Left forelimb (tissue), 1 donor: ENCODE results near the gene GALM.
"Not testable (repeated sequence)": the region's sequence is repeated elsewhere in the genome, so short reads cannot be mapped to it uniquely, and the experiment has no call there.

ENCODE experiments used
- DNase-seq: peaks from one replicate; pipeline ENCODE4 v3.0.0-alpha.2; 2018; ENCODE audit warnings: low spot score

Gene GALM

DNA sequence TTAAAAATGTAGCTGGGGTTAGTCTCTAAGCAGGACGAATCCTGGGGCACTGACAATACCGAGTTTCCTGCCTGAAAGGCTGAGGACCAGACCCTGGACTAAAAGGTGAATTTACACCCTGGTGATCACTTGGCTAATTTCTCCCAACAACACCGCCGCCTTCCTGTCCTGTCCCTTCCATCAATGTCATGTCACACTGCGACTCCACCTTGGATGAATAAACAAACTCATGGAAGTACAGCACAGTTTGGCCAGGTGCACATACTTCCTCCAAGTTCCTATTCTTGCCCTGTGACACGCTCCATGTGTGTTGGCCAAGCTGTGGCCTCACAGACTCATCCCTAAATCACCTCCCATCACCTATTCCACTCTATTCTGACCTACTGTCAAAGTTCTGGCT lies 15.9 kb upstream of the GALM start:
- no peak for DNase-seq

DNA sequence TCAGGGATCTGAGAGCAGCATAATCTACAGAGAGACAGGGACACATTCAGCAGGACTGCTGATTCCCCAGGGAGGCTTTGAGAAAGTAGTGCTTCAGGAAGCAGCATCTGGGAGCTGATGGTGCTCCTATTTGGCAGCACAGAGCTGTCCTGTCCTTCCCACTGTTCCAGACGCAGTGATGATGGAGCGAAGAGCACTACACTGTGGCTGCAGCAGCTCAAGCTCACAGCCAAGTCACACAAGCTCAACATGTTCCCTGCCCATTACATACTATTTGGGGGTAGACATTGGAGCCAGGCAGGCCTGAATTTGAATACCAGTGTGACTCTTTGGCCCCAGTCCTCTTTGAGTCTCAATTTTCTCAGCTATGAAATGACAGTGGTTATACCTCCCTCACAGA lies 15.2 kb upstream of the GALM start:
- no peak for DNase-seq

DNA sequence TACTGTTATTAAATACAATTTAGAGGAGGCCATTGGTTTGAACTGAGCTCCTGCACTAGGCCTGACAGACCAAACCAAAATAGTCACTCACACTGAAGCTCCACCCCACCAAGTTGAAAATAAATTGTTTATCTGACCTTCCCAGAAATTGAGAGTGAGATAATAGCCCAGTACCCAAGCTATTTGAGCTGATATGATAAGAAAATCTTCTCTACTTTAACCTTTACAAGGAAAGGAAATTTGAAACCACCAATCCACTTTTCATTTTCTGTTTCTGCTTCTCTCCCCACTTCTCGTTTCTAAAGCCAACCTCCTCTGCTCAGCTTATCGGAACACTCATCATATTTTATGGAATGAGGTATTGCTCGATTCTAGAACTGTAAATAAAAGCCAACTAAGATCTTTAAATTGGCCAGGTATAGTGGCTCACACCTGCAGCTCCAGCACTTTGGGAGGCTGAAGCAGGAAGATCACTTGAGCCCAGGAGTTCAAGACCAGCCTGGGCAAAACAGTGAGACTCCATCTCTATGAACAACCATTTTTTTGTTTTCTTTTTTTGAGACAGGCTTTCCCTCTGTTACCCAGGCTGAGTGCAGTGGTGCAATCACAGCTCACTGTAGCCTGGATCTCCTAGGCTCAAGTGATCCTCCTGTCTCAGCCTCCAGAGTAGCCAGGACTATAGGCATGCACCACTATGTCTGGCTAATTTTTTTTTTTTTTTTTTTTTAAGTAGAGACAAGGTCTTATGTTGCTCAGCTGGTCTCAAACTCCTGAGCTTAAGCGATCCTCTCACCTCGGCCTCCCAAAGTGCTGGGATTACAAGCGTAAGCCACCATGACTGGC lies 13.3 kb upstream of the GALM start:
- DNase-seq: no peak

DNA sequence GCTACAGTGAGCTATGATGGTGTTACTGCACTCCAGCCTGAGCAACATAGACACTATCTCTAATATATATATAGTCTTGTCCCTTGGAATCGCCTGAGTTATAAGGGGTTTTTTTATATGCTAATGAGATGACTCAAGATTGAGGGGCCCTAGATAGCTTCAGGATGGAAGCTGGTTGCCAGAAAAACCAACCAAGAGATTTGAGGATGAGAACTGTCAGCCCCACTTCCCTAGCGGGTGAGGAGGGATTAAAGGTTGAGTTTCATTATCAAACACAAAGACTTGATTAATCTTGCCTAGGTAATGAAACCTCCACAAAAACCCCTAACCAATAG lies 12.6 kb upstream of the GALM start:
- no peak for DNase-seq

DNA sequence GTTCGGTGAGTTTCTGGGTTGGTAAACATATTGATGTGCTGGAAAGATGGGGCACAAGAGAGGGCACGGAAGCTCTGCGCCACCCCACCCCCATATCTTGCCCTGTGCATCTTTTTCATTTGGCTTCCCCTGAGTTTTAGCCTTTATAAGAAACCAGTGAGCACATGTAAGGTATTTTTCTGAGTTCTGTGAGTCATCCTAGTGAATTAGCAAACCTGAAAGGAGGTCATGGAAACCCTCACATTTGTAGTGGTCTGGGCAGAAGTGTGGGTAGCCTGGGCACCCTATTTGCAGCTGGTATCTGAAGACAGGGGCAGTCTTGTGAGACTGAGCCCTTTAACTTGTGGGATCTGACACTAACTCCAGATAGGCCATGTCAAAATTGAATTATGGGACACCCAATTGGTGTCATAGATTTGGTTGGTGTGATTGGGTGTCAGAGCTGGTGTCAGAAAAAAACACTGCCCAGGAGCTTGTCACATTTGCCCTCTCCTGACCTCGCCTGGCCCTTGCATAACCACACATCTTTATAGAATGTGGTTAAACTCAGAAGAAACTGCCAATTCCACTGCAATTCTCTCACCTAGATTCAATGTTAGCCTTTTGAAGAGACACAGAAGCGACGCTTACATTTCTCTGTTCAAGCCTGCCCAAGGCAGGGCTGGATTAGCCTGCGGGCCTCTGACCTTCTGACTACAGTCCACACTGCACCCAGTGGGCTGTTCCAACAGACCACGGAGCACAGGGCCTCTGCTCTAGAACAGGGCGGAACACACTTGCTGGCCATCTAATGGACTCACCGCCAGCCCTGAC lies 12.0 kb upstream of the GALM start:
- DNase-seq: no peak

DNA sequence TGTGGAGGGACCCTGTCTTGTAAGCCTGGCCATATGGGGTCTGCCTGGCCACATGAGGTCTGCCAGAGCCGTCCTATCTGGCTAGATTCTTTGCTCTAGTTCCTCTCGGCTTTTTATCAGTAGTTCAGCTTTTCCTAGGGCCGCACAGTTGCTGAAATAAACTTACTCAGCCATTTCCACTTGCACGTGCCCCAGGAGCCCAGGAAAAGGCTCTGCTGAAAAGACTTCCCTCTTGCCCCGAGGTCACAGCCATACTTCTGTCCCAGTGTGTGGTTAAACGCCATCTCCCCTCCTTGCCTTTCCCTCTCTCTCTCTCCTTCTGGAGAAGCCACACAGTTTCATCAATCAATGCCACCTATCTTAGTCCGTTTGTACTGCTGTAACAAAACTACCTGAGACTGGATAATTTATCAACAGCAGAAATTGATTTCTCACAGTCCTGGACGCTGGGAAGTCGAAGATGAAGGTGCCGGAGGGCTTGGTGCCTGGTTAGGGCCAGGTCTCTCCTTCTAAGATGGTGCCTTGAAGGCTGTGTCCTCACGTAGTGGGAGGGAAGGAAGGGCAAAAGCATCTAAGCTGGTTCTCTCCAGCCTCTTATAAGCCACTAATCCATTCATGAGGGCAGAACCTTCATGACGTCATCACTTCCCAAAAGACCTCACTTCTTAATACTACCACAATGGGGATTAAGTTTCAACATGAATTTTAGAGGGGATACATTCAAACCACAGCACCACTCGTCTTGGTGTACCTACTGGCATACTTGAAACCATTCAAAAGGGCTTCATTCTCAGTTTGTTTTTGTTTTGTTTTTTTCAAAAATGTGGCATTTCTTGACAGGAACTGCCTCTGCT lies 11.2 kb upstream of the GALM start:
- DNase-seq: no peak

DNA sequence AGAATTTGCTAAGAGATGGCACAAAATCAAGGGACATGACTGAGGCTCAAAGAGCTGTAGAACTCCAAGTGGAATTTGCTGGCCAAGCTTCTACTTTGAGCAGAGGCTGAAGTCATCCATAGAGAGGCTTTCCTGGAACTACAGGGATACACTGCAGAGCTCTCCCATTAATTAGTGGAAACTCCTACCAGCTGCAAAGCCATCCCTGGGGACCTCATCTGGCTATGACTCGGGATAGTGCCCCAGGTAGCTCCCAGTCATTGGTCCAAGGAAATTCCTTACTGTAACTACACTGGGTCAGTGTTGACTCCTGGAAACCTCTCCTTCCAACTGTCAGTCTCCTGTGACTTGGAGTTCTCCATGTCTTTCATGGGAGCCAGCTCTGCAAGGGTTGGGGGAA lies 10.5 kb upstream of the GALM start:
- no peak for DNase-seq

DNA sequence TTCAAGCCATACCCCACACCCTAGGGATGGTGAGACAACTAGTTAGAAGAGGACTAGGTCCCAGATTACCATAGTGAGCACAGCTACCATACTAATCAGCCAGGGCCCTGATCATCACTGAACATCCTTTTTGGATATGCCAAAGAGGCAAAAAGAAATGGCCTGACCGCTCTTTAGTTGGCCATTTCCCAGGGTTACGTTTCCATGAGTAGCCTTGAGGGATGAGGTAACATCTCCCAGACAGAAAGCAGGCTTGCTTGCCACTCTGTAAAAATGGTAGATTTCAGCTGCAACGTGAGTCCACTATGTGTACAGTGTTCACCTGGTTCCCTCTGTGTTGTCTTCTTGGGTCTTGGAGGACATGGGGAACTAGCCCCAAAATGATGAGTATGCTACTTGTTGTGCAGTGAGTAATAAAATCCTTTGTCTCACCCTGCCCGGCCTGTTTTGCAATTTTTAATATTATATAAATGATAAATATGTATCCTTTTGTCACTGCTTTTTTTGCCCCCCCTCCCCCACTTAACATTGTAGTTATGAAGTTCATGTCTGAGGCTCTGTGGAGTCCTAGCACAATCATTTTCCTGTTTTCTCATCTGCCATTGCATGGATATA lies 8.9 kb upstream of the GALM start:
- no peak for DNase-seq

DNA sequence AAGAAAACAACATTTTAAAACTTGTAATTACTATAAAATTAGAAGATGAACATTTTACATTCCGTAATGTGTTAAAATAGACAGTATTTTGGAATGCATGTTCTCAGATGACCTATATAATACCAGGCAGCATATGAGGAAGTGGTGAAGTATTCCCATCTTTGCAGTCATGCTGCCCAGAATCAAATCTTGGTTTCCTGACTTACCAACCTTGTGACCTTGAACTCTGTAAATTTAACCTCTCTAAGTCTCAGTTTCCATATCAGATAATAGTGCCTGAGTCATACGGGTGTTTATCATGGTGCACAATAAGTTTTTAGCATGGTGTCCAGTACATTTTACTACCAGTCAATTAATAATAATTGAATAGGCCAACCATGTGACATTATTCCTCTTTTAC lies 7.3 kb upstream of the GALM start:
- DNase-seq: no peak

DNA sequence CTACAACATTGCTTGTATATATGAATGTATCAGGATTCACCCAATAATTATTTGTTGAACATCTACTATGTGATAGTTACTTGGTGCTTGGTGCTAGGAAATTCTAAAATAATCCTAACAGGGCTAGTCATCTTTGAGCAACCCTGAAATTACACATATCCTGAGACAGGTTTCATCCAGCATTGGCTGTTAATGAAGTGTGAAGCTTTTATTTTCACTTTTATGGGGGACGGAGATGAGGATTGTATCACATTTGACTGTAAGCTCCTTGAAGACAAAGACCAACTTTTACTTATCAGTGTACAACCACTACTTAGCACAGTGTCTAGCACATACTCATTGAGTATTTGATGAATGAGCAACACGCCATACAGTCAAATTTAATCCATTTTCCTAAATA lies 6.8 kb upstream of the GALM start:
- DNase-seq: no peak

DNA sequence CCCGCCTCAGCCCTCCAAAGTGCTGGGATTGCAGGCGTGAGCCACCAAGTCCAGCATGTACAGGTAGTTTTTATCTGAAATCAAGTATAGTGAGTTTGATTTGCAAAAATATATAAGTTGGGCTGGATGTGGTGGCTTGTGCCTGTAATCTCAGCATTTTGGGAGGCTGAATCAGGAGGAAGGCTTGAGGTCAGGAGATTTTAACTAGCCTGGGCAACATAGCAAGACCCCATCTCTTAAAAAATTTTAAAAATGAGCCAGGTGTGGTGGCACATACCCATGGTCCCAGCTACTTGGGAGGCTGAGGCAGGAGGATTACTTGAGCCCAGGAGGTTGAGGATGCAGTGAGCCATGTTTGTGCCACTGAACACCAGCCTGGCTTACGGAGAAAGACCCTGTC lies 5.6 kb upstream of the GALM start:
- no peak for DNase-seq

DNA sequence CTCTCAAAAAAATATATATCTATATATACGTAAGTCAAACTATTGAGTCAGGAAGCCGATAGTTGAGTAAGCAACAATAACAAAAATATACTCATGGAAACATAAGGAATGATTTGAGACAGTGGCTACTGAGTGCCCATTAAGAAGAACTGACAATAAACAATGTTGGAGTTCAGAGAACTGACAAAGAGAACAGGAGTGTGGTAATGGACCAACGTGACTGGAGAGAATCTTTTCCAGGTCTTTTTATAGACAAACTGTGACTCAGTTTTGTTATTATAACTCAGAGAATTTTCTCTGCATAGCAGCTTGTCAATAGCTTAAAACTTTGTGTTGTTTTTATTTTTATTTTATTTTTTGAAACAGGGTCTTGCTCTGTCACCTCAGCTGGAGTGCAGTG lies 4.6 kb upstream of the GALM start:
- no peak for DNase-seq

DNA sequence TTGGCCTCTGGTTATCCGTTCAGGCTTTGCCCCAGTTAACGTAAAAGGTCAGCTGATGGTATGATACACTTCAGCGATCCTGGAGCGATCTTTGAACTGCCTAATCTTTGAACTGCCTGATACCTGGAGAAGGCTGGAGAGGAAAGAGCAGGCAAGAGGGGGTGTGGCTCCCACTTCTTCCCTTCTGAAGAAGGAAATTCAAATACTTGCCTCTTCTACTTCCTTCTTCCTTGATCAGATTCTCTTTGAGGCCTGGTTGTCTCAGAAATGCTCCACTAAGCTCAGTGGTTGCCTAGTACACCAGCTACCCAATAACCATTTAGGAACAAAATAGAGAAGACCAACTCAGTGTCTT lies 619 bp downstream of the GALM start:
- no peak for DNase-seq

DNA sequence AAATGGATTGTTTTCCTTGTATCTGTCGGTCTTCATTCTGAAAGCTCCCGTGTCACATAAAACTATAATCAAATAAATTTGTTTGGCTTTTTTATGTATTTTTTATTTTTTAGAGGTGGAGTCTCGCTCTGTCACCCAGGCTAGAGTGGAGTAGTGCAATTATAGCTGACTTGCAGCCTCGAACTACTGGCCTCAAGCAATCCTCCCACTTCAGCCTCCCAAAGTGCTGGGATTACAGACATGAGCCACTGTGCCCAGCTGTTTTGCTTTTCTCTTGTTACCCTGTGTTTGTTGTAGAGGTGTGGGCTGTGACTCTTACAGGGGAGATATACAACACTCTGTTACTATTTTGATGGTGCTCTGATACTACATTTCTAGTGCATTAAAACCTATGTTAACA lies 2.2 kb downstream of the GALM start:
- no peak for DNase-seq

DNA sequence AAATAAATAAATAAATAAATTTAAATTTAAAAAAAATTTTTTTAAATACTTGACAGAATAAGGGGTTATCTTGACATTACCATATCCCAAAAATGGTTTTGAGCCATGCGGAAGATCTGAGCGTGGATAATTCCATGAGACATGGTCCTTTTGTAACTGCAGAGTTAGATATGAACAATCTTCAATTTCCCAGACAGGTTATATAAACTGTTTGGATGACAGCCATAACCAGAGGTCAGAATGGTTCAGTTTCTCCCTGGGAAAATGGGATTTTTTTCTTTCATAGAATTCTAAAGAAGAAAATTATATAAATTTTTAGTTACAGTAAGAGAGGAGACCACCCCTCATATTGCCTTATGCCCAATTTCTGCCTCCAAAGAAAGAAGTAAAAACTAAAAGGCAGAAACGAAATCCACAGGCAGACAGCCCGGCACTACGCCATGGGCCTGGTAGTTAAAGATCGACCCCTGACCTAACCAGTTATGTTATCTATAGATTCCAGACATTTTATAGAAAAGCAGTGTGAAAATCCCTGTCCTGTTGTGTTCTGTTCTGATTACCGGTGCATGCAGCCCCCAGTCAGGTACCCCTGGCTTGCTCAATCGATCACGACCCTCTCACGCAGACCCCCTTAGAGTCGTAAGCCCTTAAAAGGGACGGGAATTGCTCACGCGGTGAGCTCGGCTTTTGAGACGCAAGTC lies 3.0 kb downstream of the GALM start:
- DNase-seq: no peak

DNA sequence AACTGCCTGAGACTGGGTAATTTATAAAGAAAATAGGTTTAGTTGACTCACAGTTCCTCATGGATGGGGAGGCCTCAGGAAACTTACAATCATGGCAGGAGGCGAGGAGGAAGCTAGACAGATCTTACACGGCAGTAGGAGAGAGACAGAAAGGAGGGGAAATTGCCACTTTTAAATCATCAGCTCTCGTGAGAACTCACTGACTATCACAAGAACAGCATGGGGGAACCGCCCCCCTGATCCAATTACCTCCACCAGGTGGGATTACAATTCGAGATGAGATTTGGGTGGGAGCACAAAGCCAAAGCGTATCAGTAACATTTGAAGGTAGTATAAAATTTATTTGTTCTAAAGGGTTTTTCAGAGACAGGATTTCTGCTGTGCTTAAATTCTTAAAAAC lies 5.4 kb downstream of the GALM start:
- DNase-seq: no peak

DNA sequence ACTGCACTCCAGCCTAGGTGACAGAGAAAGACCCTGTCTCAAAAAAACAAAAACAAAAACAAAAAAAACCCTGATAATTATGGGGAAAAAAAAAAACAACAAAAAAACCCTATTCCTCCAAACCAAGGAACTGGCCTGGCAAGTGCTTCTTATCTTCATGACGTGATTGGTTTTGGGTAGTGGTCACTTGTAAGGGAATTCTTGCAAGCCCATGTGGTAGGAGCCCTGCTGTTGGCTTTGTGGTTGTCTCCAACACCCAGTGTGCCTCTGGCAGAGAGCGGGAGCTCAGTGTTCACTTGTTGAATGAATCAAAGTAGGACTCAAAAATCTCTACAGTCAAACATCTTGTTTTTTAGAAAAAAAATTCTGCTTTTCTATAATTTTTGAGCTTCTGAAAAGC lies 6.0 kb downstream of the GALM start:
- DNase-seq: no peak

DNA sequence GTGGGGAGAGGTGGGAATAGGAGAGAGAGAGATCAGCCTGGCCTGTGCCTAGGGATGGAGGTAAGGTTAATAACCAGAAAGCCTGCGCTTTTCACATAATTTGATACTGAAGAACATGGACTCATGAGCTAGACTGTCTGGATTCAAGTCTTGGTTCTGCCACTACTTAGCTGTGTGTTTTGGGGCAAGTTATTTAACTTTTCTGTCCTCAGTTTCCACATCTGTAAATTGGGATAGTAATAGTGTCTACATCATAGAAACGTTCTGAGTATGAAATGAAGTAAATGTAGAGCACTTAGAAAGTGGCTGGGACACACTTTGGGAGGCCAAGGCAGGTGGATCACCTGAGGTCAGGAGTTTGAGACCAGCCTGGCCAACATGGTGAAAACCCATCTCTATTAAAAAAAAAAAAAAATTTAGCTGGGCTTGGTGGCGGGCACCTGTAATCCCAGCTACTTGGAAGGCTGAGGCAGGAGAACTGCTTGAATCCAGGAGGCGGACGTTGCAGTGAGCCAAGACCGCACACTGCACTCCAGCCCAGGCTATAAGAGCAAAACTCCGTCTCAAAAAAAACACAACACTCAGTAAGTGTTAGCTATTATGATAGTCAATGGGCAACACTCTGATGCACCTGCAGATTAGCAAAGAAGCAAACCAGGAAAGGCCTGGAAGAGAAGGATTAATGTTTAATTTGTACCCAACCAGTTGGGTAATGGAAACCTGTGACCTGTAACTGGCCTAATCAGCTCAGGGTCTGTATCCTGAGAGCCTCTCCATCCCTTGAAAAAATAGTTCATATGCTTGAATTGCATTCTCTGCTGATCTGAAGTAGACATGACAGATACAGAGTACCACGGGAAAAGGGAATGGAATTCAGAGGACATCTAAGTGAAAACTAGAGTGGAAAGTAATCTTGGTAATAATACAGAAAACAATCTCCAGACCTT lies 6.8 kb downstream of the GALM start:
- no peak for DNase-seq

DNA sequence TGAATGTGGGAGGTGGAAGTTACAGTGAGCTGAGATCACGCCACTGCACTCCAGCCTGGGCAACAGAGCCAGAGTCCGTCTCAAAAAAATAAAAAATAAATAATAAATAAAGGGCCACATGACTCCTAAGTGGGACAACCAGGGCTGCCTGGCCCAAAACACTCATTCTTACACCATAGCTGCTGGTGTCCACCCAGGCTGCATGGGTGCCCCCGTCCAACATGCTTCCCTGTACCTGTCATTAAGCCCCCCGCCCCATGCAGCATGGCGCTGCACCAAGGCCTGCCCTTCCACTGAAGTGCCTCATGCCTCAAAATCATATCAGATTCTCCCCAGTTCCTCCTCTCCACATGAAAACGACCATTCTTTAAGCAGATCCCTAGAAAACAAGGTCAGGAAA lies 10.8 kb downstream of the GALM start:
- DNase-seq: no peak

DNA sequence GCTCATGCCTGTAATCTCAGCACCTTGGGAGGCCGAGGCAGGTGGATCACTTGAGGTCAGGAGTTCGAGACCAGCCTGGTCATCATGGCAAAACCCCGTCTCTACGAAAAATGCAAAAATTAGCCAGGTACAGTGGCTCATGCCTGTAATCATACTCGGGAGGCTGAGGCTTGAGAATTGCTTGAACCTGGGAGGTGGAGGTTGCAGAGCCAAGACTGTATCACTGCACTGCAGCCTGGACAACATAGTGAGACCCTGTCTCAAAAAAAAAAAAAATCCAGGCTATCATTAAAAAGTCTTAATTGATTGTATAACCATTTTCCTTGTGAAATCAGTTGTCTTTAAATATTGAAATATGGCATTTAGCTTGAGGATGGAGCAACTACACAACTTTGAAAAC lies 15.0 kb downstream of the GALM start:
- not testable (repeated sequence) for DNase-seq
